Epithelial cell of esophagus (primary cell): Measurements from ENCODE around the gene C9orf43.

Experiments used
- DNase-seq: peaks from one replicate; pipeline ENCODE4 v3.0.0; 2010; ENCODE audit warnings: low read depth
- H3K4me3 ChIP-seq: 2 replicates; pipeline ENCODE4 v1.5.1; 2011; ENCODE audit warnings: mild to moderate bottlenecking, low read length, control low read depth
- TF ChIP-seq, protein P1 (sequence below): IDR thresholded peaks from 2 replicates; pipeline ENCODE4 v1.5.1; 2011; ENCODE audit warnings: low read depth, mild to moderate bottlenecking, low read length, control low read depth, inconsistent platforms; ENCODE audit not compliant: insufficient read depth; ENCODE audit errors: missing control alignments

Gene C9orf43

DNA sequence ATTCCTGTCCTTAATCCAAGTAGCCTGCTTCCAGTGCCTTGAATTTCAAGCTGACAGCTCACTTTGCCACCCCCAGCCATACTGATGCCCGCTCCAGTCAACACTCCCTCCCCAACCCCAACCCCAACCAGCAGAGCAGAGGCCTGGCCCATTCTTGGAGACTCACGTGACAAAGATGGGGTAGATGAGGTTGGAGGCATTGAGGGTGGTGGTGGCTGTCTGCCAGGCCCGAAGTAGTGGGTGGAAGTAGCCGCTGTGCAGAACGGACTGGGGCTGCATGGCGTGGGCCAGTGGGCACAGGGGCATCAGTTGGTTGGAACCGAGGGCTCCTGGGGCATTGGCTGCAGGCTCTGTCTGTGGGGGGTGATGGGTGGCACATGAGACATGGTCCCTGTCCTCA, 17.3 kb upstream of the C9orf43 start:
- DNase-seq = no peak
- H3K4me3 ChIP-seq = no peak overlapping the region
- TF ChIP-seq, protein P1, sequence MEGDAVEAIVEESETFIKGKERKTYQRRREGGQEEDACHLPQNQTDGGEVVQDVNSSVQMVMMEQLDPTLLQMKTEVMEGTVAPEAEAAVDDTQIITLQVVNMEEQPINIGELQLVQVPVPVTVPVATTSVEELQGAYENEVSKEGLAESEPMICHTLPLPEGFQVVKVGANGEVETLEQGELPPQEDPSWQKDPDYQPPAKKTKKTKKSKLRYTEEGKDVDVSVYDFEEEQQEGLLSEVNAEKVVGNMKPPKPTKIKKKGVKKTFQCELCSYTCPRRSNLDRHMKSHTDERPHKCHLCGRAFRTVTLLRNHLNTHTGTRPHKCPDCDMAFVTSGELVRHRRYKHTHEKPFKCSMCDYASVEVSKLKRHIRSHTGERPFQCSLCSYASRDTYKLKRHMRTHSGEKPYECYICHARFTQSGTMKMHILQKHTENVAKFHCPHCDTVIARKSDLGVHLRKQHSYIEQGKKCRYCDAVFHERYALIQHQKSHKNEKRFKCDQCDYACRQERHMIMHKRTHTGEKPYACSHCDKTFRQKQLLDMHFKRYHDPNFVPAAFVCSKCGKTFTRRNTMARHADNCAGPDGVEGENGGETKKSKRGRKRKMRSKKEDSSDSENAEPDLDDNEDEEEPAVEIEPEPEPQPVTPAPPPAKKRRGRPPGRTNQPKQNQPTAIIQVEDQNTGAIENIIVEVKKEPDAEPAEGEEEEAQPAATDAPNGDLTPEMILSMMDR = no peak

DNA sequence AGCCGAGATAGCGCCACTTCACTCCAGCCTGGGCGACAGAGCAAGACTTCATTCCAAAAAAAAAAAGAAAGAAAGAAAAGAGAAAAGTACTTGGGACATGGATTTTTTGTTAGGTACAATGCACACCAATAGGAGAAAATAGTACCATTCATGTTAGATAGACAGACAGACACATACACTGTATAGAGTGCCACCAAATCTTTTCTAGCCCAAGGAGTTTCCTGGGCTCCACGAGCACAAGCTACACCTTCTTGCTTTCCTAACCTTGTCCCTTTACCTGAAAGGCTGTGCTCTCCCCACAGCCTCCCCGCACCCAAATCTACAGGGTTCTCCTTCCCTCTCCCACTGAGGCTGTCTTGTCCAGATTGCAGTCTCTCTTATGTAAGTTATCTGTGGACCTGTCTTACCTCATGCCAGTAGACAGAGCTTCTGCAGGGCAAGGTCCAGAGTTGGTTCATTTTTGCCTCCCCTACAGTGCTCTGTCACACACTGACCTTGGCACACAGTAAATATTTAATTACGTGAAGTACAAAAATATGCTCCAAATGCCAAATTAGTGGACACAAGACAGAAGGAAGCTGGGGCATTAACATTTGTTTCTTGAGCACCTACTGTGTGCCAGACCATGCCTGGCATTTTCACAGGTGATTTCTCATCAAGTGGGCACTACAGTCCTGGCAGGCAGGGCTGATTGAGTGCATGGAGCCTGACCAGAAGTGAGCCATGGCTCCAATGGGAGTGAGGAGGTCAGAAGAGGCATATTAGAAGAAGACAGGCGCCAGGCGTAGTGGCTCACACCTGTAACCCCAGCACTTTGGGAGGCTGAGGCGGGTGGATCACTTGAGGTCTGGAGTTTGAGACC, 15.3 kb upstream of the C9orf43 start:
- H3K4me3 ChIP-seq = no peak overlapping the region
- no peak for DNase-seq
- TF ChIP-seq, protein P1 = no peak

DNA sequence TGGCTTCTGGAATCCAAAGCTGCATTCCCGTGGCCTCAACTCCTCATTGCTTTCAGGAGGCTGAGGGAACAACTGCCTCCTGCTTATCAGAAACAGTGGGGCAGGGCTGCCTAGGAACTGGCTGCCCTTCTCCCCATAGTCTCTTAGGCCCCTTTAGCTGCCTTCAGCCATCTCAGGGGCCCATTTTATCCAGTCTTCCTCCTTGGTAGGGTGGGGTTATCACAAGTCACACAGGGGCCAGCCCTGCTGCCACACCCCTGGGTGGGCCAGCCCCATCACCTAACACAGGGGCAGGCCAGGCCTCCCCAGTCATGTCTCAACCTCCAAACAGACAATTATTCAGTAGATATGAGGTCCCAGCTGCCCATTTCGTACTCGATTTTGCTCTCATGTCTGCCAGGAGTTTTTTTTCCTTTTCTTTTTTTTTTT, 13.3 kb upstream of the C9orf43 start:
- TF ChIP-seq, protein P1 = no peak
- no peak overlapping the region for H3K4me3 ChIP-seq
- no peak for DNase-seq

DNA sequence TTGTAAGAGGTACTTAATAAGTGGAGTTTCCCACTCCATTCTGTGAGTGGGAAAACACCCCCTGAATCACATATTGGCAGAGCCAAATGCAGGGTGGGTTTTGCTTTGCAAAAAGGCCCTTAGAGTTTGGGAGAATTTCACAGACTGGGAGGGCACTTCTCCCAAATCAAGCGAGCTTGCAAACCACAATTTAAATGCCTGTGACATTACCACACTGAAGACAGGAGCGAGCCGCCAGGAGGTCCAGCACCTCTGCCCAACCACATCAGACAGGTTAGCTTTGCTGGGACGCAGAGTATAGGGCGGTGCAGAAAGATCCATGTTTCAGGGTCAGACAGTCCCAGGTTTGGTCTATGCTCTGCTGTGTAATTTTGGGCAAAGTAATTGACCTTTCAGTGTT, 11.8 kb upstream of the C9orf43 start:
- no peak overlapping the region for H3K4me3 ChIP-seq
- no peak for DNase-seq

DNA sequence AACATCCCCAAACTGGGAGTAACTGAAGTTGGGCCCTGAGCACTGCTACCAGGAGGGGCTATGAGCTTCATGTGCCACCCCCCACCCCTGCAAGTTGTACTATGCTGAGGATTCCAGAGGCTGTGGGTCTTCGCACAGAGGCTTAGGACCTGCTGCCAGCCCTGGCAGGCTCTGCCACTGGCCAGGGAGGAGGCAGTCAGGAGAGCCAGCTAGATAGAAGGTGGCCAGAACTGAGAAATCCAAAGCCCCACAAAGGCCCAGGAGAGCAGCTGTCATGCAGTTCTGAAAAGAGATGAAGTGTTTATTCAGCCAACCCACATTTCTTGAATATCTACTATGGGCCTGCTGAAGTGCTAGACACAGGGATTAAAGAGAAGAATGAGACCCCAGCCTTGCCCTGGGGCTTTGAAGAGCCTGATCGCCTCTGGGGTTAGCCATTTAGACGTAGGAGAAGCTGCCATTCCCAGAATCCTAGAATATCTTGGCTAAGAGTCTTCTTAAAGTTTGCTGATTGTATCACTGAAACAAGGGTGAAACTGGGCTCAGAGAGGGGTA, 10.8 kb upstream of the C9orf43 start:
- no peak overlapping the region for H3K4me3 ChIP-seq
- TF ChIP-seq, protein P1 = no peak
- no peak for DNase-seq

More for the DNA sequence above, 11.8 kb upstream of the C9orf43 start:
- TF ChIP-seq, protein P1 = no peak

DNA sequence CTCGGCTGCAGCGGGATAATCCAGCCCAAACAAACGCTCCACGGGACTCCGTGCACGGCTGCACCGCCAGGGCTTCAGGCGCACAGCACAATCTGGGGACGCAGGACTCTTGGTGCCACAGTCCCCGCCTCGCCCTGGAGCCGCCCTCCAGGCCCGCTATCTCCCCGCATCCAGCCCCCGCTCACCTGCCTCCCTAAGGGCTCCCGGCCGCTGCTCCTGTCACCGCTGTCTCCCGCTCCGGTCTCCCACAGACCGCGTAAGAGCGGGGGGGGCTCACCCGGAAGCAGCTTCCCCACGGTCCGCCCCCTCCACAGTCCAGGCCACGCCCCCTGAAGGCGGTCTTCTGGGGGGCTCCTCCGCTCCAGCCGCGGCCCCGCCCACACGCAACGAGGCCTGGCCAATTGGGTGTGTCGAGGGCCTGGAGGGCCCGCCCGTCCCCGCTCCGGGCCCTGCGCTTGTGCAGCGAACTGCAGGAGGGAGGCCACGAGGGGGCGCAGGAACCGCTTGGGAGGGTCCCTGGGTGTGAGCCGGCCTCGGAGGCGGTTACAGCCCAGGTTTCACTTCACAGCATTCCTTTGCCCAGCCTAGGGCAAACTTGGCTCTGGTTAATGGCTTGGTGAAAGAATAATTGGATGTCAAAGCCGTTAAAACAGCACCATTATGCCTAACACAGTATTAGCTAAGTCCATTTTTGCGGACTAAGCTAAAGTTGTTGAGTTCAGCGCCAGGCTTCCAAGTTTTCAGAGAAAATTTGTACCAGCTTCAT, 9.3 kb upstream of the C9orf43 start, which contains the start of gene ALAD:
Gene ALAD (minus strand): TSS at position 258 of the 766 bp plus-strand sequence. CDS start 7,725 bp downstream, outside the sequence.
- TF ChIP-seq, protein P1 = peak; percentile 82
- DNase-seq = peak; percentile 99

More for the DNA sequence above, 9.3 kb upstream of the C9orf43 start, which contains the start of gene ALAD:
- peak within 1 kb of the TSS; percentile 78 for H3K4me3 ChIP-seq
